MM.1S (cell line): ENCODE data around the gene NEMP1.

Source experiments
- CTCF ChIP-seq: fragments of 300-600 bp; sonication (generic); IDR thresholded peaks from 2 replicates; pipeline ENCODE4 v1.5.1; 2016; ENCODE audit warnings: antibody characterized with exemption, low read length, mixed read lengths
- EZH2 ChIP-seq: fragments of 300-600 bp; sonication (generic); optimal IDR thresholded peaks from 2 replicates; pipeline ENCODE3; 2017; ENCODE audit warnings: low read depth, mild to moderate bottlenecking, antibody characterized with exemption, low read length, mixed read lengths
- EZH2phosphoT487 ChIP-seq: fragments of 300-600 bp; sonication (generic); IDR thresholded peaks from 2 replicates; pipeline ENCODE4 v1.6.1; 2018; ENCODE audit warnings: antibody characterized with exemption, low read length

GRCh38 chr12:57044889-57045288 lies 33.7 kb downstream of the NEMP1 start:
- TF ChIP-seq CTCF (no peak), EZH2 (no peak), EZH2phosphoT487 (no peak)
